Activated CD4-positive, CD25-positive, alpha-beta regulatory T cell treated with anti-CD3 and anti-CD28 coated beads, Interleukin-2, amount 50 U/mL, for 24 hours (primary cell): ENCODE measurements around the gene RAD21L1.

Experiments
- ATAC-seq, 2 donors: fragments of 150-1000 bp; cut with Tn5 transposase; one replicate each; pipeline ENCODE4 v1.10.0; 2021; ENCODE audit warnings: mild to moderate bottlenecking in 1 of 2, moderate library complexity in 1 of 2

RAD21L1 gene

GRCh38 chr20:1225783-1226654 lies at the start of gene RAD21L1:
Gene RAD21L1 (plus strand): TSS chr20:1226044. CDS start chr20:1228454, 2,410 bp downstream.
- ATAC-seq: peak; percentile 73 to 80

DNA sequence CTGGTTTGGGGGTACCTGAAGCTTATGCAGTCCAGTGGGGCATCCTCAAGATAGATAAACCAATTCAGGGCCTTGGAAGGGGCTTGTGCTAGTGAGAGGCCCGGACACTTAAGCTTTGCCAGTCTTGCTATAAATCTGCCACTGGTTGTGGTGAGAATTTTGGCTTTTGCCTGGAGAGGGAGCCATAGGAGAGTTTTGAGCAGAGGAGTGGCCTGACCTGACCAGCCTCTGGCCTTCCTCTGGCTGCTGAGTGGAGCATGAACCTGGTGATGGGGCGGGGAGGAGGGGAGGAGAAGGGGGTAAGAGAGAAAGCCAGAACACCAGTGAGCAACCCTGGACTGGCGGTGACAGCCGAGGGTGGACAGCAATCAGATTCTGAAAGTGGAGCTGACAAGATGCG lies 48.2 kb upstream of the RAD21L1 start:
- ATAC-seq: no peak

DNA sequence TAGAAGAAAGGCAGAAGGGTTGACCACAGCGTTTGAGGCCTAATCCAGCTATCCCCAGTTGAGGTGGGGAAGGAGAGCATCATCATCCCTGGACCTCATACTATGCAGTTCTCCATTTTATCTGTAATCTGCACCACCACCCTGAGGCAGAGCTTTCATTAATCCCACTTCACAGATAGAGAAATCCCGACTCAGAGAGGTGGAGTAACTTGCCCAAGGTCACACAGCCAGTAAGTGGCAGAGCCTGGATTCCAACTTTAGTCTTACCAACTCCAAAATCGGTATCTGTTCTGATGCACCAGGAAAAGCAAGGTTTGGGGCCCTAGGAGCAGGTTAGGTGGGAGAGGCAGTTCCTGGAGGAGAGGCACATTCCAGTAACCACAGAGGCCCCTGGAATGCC lies 47.7 kb upstream of the RAD21L1 start:
- no peak for ATAC-seq

DNA sequence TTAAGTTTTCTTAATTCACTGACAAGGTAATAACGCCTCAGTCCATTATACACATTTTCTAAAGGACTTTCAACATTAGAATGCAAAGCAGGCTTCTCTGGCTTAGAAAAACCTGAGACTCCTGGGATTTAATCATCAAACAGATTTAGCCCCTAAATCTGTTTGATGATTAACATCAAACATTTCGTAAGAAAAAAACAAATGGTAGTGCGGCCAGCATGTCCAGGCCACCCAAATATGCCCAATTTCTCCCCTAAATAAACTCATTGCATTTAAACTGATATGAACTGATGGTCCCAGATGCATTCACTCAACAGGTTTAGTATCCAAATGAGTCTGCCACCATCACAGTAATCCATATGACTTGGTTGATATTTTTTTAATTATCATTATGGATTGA lies 47.2 kb upstream of the RAD21L1 start:
- ATAC-seq: no peak

- ATAC-seq: no peak
Measured at GRCh38 chr20:1180949-1181348, 44.9 kb upstream of the RAD21L1 start.

DNA sequence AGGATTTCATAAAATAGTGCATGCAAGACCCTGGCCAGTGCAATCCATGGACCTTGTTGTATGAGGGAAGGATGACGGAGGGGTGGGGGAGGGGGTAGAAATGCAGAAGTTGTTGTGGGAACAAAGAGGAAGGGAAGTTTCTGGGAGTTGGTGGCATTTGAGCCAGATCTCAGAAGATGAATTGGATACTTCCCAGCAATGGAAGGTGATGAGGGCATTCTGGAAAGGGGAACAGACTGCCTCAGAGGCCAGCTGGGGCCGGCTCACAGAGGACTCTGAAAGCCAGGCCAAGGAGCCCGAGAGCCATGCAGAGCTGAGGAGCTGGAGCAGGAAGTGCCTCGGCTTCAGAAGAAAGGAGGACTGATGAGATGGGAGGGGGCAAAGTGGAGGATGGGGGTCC lies 43.7 kb upstream of the RAD21L1 start:
- no peak for ATAC-seq

- no peak for ATAC-seq
Measured at GRCh38 chr20:1183153-1183552, 42.7 kb upstream of the RAD21L1 start.

GRCh38 chr20:1184260-1184637 lies 41.6 kb upstream of the RAD21L1 start:
- no peak for ATAC-seq

DNA sequence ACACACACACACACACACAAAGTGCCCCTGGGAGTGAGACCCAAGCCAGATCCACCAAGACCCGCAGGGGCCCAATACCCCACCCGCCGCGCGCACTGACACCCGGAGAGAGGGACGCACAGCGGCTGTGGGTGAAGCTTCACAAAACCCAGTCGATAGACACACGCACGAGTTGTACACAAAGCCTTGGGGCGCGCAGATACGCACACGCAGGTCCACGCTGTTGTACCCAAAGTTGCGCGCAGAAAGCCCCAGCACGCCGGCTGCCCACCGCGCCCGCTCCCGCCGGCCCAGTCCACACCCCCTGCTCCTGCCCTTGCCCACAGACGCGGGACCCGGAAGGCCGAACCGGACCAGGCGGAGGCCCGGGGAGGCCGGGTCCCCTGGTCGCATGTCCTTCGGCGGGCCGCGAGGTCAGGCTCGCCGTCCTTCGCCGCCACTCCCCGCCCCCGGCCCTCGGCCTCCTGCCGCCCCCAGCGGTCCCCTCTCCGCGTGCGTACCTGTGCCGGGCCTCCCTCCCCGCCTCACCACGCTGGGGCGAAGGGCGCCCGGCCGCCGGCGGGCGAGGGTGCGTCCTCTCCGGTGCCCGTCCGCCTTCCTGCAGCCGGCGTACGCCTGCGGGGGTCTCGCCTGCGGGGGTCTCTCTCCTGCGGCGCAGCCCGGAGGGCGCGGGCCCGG lies 41.1 kb upstream of the RAD21L1 start, which contains the start of gene TMEM74B:
Gene TMEM74B, minus strand, starts transcription at position 344 of the 678 bp plus-strand sequence. CDS start 1,180 bp downstream, outside the sequence.
- no peak for ATAC-seq

GRCh38 chr20:1185316-1185741 lies 40.5 kb upstream of the RAD21L1 start:
- ATAC-seq: no peak

DNA sequence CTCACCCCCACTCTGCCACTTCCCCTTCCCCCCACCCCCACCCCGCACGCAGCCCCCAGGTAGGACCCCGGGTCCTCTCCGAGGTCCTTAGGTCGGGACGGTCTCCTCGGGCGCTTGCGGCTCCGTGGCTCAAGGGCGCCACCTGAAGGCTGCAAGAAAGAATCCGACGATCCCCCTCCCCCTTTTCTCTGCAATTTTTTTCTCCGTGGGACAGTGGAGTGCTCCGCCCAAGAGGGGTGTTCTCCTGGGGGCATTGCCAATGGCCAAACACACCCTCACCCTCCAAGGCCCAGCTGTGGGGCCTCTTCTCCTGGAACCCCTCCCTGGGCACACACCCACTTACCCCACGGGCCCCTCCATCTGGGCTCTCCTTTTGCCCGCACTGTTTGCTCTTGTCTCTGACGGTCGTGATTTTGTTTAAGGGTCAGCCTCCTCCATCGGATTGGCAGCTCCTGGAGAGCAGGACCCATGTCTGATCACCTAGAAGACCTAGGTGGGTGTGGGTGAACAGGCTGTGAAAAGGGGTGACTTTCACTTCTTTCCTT lies 40.0 kb upstream of the RAD21L1 start:
- ATAC-seq: peak; percentile 33 to 42

DNA sequence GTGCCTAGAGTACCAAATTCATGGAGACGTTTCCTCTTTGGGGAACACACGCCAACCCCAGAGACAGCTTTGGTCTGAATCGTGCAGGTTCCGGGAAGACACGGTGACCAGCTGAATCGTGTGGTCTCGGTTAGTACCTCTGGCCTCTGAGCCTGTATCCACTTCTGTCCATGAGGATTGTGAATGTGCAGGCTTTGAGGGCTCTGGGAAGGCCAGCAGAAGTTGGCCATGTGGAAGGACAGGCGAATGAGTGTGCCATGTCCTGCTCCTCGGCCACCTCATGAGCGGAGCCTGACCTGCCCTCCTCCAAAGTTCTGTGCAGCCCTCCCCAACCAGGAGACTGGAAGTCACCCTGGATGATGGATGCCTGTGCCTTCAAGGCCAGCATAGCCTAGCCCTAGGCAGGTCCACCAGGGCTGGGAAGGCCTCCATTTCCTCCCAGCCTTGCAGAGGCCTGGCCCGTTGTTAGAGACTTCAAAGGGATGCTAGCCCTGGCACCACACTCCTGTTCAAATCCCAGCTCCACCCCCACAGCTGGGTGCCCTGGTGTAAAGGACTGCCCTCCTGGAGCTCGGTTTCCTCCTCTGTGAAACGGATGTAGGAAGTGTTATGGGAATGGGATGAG lies 39.4 kb upstream of the RAD21L1 start:
- no peak for ATAC-seq

DNA sequence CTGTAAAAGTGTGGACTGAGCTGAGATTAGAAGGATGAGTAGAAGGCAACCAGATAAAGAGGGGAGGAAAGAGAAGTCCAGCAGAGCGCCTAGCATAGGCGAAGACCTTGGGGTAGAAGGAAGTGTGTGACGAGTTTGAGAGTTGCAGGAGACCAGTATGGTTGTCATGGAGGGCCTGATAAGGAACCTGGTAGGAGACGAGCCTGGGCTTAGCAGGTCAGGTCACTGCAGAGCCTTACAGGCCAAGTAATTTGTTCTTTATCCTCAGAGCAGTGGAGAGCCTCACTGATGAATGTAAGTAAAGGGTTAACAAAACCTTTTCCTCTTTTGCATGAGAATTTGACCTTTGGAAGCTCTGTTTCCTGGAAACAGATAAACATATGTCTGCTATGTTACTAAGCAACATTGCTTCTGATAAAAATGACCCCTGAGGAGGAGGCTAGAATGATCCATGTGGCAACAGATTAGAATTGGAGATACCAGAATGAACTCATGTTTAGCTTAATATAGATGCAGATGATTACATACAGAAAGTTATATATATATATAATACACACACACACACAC lies 38.2 kb upstream of the RAD21L1 start:
- no peak for ATAC-seq

GRCh38 chr20:1188347-1188746 lies 37.5 kb upstream of the RAD21L1 start:
- no peak for ATAC-seq

- ATAC-seq: no peak
Measured at GRCh38 chr20:1189827-1190226, 36.0 kb upstream of the RAD21L1 start.

- no peak for ATAC-seq
Measured at GRCh38 chr20:1190847-1191246, 35.0 kb upstream of the RAD21L1 start.

- no peak for ATAC-seq
Measured at GRCh38 chr20:1191299-1191698, 34.5 kb upstream of the RAD21L1 start.

GRCh38 chr20:1195226-1195625 lies 30.6 kb upstream of the RAD21L1 start:
- ATAC-seq: no peak

GRCh38 chr20:1196634-1197033 lies 29.2 kb upstream of the RAD21L1 start:
- ATAC-seq: no peak

DNA sequence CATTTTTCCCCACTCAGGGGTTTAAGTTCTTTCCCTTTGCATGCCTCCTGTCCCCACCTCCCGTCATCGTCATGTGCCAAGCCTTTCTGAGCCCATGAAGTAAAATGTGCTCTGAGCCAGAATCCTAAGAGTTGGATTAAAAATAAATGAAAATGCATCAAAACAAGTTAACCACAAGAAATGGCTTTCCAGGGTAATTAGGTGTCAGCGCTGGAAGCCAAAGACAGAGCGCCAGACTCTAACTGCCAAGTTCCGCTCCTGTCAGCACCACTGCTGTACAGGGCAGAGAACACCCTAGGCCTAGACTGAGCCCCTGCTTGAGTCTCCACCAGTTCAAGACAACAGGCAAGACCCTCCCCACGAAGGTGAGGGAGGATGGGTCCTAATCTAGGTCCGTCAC lies 28.0 kb upstream of the RAD21L1 start:
- ATAC-seq: no peak

- ATAC-seq: no peak
Measured at GRCh38 chr20:1198751-1199150, 27.1 kb upstream of the RAD21L1 start.

DNA sequence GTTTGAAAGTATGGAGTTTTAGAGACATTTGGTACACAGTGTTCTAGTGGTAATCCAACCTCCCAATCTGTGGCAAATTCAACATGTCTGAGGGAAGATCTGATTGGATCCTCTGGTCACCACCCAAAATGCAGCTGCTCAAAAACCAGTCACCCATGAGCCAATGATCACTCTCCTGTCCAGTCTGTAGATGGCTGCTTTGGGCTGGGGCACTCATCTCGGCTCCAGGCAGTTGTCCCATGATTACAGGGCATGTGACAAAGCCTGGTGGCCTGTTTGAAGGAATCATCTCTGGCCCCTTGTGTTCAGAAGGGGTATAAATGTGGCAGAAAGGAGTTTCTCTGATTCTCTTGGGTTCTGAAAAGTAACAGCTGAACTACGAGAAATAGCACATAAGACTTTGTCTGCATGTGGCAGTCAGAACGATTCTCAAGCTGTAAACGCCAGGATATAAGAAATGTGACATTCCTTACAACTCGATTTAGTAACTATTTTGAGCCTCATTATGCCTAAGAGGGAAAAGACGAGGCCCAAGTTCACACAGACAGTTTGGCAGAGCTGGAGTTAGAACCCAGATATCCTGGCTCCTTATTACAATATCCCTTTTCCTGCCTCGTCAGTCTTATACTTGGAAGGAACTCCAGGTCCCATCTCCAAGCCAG lies 26.5 kb upstream of the RAD21L1 start:
- ATAC-seq: no peak
